HPDE6-E6E7 (cell line): ENCODE data around the gene PLXNA2.

Source experiments
- DNase-seq: peaks from one replicate; pipeline ENCODE4 v3.0.0; 2011; ENCODE audit warnings: missing footprints; ENCODE audit errors: extremely low spot score

PLXNA2 gene

DNA sequence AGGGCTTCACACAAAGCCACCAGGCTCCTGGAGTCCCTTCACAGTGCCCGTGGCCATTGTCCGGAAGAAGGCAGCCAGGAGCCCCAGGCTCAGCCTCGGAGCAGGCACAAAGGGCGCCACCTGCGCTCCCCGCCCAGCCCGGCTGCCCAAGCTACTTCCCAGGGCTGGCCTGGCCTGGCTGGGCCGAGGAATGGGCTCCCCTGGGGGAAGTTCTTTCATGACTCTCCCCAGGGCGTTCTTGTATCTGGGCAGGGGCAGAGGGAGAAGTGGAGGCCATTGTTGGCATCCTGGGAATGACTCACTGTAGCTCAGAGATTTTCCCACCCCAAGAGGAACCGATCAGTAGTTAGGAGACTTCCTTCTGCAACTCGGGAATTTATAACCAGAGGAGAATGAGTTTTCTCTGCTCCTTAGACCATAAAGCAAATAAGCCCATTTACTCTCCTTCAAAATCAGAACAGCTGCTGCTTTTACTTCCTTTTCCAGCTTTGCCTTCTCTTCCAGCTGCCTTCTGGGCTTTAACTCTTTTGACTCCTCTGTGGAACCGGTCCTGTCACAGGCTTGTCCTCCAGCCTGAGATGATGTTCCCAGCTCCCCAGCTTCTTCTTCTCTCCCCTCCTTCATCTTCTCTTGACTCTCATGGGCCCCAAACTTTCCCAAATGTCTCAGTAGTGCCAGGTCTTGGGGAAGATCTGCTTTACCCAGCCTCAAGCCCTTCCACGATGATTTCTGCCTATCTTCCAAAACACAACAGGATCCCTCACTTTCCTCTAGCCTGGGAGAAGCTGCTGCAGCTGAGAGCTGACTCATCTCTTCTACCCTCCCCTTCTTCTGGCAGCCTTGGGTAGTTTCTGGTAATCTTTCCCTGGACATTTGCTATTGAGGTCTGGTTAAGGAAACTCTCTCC, 214.6 kb downstream of the PLXNA2 start:
- no peak for DNase-seq

DNA sequence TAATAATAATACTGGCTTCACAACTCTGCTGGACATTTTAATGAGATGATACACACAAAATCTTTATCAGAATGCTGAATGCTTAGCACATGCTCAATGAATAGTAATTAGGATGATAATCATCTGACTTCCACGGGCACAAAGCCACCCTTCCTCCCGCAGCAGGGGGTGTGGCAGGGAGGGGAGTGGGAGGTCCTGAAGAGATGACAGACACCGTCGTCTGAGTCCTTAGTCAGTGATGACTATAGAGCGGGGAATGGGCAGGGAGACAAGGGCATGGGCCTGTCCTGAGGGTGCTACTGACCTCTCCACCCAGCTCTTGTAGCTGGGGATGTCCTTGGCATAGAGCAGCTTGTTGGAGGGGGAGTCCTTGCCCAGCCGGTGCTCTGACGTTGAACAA, 215.7 kb downstream of the PLXNA2 start:
- no peak for DNase-seq

- DNase-seq, result no peak
These were observed 216.3 kb downstream of the PLXNA2 start for GRCh38 chr1:208027861-208028260.

DNA sequence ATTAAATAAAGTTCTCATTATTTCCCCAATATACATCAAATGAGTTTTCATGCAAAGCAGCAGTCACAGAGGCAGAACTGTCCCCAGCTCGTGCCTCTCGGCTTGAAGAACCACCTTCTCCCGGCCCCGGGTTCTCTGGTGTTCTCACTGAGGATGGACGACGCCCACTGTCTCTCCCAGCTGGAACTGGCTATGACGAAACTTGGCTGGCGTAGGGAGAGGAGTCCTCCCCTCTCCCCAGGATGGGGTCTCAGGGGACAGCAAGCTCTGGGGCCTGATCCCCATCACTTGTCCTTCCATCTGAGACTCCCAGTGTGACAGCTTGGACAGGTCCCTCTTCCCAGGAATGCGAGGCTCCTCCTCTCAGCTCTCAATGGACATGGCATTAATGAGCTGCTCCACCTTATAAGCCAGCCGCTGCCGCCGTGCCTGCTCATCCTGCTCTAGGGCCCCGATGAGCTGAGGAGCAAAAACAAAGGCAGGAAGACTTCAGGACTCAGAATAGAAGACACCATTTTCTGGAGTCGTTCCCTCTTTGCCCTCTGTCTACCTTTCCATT, 217.2 kb downstream of the PLXNA2 start:
- DNase-seq, result no peak

DNA sequence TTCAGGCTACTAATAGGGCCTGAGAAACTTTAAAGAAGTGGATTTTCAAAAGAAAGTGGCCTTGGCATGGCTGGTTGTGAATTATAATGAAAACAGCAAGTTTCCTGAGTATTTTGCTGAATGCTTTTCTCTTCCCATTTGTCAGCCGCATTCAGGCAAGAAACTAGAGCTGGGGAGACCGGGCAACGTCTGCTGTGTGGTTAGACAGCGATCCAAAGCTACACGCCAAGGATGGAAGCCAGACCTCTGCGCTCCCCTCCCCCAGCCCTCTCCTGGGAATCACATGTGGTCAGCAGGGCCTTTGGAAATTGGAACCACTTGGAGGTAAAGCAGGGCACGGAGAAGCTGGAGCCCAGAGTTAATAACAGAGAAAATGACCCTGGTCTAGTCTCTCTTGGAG, 219.2 kb downstream of the PLXNA2 start:
- no peak for DNase-seq

GRCh38 chr1:208024406-208024805, 219.8 kb downstream of the PLXNA2 start:
- DNase-seq, result no peak

- no peak for DNase-seq
These were observed 224.9 kb downstream of the PLXNA2 start for GRCh38 chr1:208019257-208019656.

DNA sequence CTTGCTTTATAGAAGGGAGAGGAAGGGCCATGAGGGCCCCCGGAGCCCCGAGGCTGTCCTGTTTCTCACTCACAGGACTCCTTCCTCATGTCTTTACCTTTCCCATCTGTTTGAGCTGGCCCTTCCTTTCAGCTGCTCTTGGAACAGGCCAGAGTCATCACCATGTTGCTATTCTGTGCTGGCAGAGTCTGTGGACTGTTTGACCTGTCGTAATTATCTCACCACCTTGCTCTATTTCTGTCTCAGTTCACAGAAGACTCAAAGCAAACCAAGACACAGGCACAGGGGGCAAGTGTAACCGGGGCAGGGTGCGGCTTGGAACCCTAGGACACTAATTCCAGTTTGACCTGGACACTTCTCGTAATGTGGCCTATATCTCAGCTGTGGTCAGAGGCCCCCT, 228.9 kb downstream of the PLXNA2 start:
- no peak for DNase-seq

DNA sequence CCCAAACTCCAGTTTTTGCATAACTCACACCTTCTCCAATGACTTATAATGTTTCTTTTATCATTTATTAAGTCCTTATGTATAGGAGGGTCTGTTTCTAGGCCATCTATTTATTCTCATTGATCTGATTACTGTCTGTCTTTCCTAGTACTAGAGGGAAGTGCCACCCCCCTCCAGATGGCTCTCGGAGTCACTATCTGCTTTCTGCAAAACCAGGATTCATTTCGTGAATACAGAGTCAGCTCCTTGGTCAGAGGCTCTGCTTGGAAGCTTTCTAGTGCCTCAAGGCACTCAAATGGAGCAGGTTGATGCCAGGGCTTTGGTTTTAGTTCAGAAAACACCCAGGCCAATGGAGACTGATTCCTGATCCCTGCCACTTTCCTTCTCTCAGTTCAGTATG, 231.0 kb downstream of the PLXNA2 start:
- no peak for DNase-seq

GRCh38 chr1:208012721-208013120, 231.5 kb downstream of the PLXNA2 start:
- DNase-seq, result no peak

GRCh38 chr1:208010487-208011071, 233.6 kb downstream of the PLXNA2 start:
- DNase-seq, result no peak

GRCh38 chr1:208009706-208010444, 234.3 kb downstream of the PLXNA2 start:
- DNase-seq, result no peak

DNA sequence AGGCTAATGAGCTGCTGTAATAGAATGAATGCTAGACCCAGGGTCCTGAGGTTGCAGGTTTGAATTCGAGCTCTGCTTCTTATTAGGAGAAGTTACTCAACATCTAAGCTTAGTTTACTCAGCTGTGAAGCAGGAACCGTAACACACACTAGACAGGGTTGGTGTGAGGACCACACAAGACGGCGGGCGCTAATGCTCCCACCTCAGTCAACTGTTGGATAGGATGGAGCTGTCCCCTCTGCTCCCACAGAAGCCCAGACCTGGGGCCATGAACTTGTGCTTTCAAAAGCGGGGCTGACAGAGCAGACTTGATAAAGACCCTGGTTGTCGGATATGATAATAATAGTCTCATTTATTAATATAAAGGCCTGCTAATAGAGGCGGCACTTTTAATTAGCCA, 234.9 kb downstream of the PLXNA2 start:
- DNase-seq, result no peak

DNA sequence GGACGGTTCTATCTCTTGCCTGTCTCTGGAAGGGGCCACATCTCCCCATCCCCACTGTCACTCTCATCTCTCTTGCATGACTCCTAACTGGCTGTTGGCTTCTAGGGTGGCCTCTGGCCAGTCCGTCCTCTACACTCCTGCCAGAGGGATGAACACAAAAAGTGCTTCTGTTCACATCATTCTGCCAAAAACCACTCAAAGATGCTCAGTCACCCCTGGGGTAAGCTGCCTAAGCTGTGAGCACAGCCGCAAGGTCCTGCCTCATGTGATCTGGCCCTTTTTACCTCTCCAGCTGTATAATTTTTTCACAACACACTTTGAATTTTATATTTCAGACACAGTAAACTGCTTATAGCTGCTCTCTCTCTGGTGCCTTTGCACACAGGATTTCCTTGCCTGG, 235.7 kb downstream of the PLXNA2 start:
- DNase-seq, result no peak

DNA sequence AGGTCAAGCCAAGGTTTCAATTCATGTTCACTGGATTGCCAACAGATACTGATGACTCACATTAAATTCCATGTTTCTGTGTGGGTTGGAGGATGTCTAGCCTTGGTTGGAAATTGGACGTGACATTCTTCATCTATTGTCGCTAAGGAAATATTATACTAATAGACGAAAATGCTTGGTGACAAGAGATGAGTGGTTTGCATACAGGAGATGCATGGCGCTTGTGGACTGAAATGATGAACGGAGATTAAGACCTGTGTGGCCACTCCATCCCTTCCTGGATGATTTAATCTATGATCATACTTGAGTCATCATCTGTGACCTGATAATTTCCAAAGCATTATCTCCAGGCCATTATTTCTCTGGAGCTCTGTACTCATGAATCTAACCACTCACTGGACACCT, 236.2 kb downstream of the PLXNA2 start:
- DNase-seq, result peak; percentile 14

- DNase-seq, result no peak
These were observed 236.8 kb downstream of the PLXNA2 start for GRCh38 chr1:208007319-208007937.

- DNase-seq, result no peak
These were observed 237.8 kb downstream of the PLXNA2 start for GRCh38 chr1:208006258-208006920.

GRCh38 chr1:208004851-208005250, 239.3 kb downstream of the PLXNA2 start:
- no peak for DNase-seq

DNA sequence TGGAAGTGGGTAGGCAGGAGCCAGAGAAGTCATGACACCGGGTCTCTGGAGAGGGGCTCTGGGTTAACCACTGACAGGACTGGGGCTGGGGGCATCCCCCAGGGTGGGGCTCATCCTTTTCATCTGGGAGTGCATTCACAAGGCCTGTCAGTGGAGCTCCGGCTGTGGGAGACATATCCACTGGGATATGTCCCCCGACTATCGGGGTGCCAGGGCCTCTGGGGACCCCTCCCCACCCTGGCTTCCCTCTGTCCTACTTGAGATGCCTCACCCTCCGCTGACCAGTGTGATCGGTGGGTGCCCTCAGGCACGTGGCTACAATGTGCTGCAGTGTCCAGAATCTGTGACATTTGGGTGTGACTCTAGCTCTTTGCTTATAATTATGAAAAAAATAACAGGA, 240.9 kb downstream of the PLXNA2 start:
- no peak for DNase-seq

- DNase-seq, result no peak
These were observed 241.5 kb downstream of the PLXNA2 start for GRCh38 chr1:208002672-208003071.

- no peak for DNase-seq
These were observed 242.1 kb downstream of the PLXNA2 start for GRCh38 chr1:208002078-208002477.
